CD4-positive, alpha-beta T cell treated with Interferon alpha-2 for 1 hour (primary cell): ENCODE measurements around the gene PREX1.
"Not testable (repeated sequence)": the region's sequence is repeated elsewhere in the genome, so short reads cannot be mapped to it uniquely, and the experiment has no call there.

Experiments used
- DNase-seq, 2 donors: peaks; one replicate each; pipeline ENCODE4 v3.0.0-alpha.2; 2020 to 2022

The PREX1 gene

GRCh38 chr20:48847498-48848205, 19.9 kb upstream of the PREX1 start:
- DNase-seq = no peak

GRCh38 chr20:48846516-48847492, 19.0 kb upstream of the PREX1 start:
- peak in 1 of 2 donors; percentile 33 for DNase-seq

GRCh38 chr20:48845721-48846306, 18.0 kb upstream of the PREX1 start:
- DNase-seq = no peak

GRCh38 chr20:48844996-48845395, 17.2 kb upstream of the PREX1 start:
- no peak for DNase-seq

- DNase-seq = not testable (repeated sequence)
Measured at GRCh38 chr20:48843896-48844295, 16.1 kb upstream of the PREX1 start.

GRCh38 chr20:48843057-48843806, 15.4 kb upstream of the PREX1 start:
- DNase-seq = no peak

GRCh38 chr20:48841875-48842529, 14.2 kb upstream of the PREX1 start:
- no peak for DNase-seq

- DNase-seq = no peak
Measured at GRCh38 chr20:48841196-48841874, 13.5 kb upstream of the PREX1 start.

GRCh38 chr20:48839154-48839917, 11.5 kb upstream of the PREX1 start:
- no peak for DNase-seq

GRCh38 chr20:48837014-48837413, 9.2 kb upstream of the PREX1 start:
- DNase-seq = no peak

- no peak for DNase-seq
Measured at GRCh38 chr20:48835390-48835789, 7.6 kb upstream of the PREX1 start.

GRCh38 chr20:48834278-48834677, 6.5 kb upstream of the PREX1 start:
- DNase-seq = no peak

GRCh38 chr20:48832405-48832730, 4.6 kb upstream of the PREX1 start:
- DNase-seq = peak; percentile 8 to 56

GRCh38 chr20:48831718-48832404, 4.1 kb upstream of the PREX1 start:
- DNase-seq = no peak

- DNase-seq = no peak
Measured at GRCh38 chr20:48830826-48831318, 3.1 kb upstream of the PREX1 start.

- DNase-seq = no peak
Measured at GRCh38 chr20:48829940-48830339, 2.1 kb upstream of the PREX1 start.

- DNase-seq = no peak
Measured at GRCh38 chr20:48828734-48829460, 1.1 kb upstream of the PREX1 start.

GRCh38 chr20:48826883-48827771, 672 bp downstream of the PREX1 start:
- peak in 1 of 2 donors; percentile 48 for DNase-seq
